OCI-LY1 (cell line): Measurements from ENCODE around the gene LDLRAD4.
A peak's percentile ranks its signal among the peaks of the same experiment; 100 is the strongest.

Source experiments
- H2AFZ ChIP-seq: fragments of 200-600 bp; sonication (generic), shearing (Covaris generic); 2 replicates; pipeline ENCODE4 v1.6.0; 2014; ENCODE audit warnings: antibody characterized with exemption, mild to moderate bottlenecking, low read length
- H3F3A ChIP-seq: fragments of 200-600 bp; sonication (generic), shearing (Covaris generic); 2 replicates; pipeline ENCODE4 v1.6.0; 2014; ENCODE audit warnings: mild to moderate bottlenecking, antibody characterized with exemption, low read length, moderate library complexity; ENCODE audit not compliant: insufficient read depth
- H3K27ac ChIP-seq: fragments of 200-600 bp; sonication (generic); 2 replicates; pipeline ENCODE4 v1.5.1; 2014; ENCODE audit warnings: low read length, mixed run types, mild to moderate bottlenecking, low read depth; ENCODE audit not compliant: poor library complexity, severe bottlenecking
- H3K27me3 ChIP-seq: fragments of 200-600 bp; sonication (generic); 2 replicates; pipeline ENCODE4 v1.6.0; 2014; ENCODE audit warnings: antibody characterized with exemption, mild to moderate bottlenecking, low read length, moderate library complexity; ENCODE audit not compliant: insufficient read depth
- H3K36me3 ChIP-seq: fragments of 200-600 bp; sonication (generic); 2 replicates; pipeline ENCODE4 v1.6.1; 2014; ENCODE audit warnings: mild to moderate bottlenecking, antibody characterized with exemption, low read length, moderate library complexity, mixed read lengths; ENCODE audit not compliant: insufficient read depth
- H3K4me1 ChIP-seq: fragments of 200-600 bp; sonication (generic); 2 replicates; pipeline ENCODE4 v1.5.1; 2014; ENCODE audit warnings: mild to moderate bottlenecking, low read length, moderate library complexity; ENCODE audit not compliant: insufficient read depth, severe bottlenecking
- H3K4me2 ChIP-seq: fragments of 200-600 bp; sonication (generic), shearing (Covaris generic); 2 replicates; pipeline ENCODE4 v1.6.1; 2014; ENCODE audit warnings: low read length
- H3K4me3 ChIP-seq: fragments of 200-600 bp; sonication (generic); 2 replicates; pipeline ENCODE4 v1.5.1; 2014; ENCODE audit warnings: low read length, low read depth, mild to moderate bottlenecking, mixed read lengths; ENCODE audit not compliant: poor library complexity, severe bottlenecking
- H3K79me2 ChIP-seq: fragments of 200-600 bp; shearing (Covaris generic); 2 replicates; pipeline ENCODE4 v1.6.1; 2016; ENCODE audit warnings: mixed run types, low read length, mixed read lengths; ENCODE audit not compliant: insufficient read depth
- H3K9ac ChIP-seq: fragments of 200-600 bp; sonication (generic), shearing (Covaris generic); 2 replicates; pipeline ENCODE4 v1.6.1; 2014; ENCODE audit warnings: mild to moderate bottlenecking, low read length, mixed read lengths
- H3K9me2 ChIP-seq: fragments of 200-600 bp; sonication (generic), shearing (Covaris generic); 2 replicates; pipeline ENCODE4 v1.6.1; 2014; ENCODE audit warnings: low read depth, mild to moderate bottlenecking, low read length, mixed read lengths
- H3K9me3 ChIP-seq: fragments of 200-600 bp; shearing (Covaris generic); 2 replicates; pipeline ENCODE4 v1.6.1; 2014; ENCODE audit warnings: low read length, mixed read lengths
- H4K20me1 ChIP-seq: fragments of 200-600 bp; sonication (generic), shearing (Covaris generic); 2 replicates; pipeline ENCODE4 v1.6.0; 2016; ENCODE audit warnings: mild to moderate bottlenecking, low read length; ENCODE audit not compliant: insufficient read depth
- EZH2 ChIP-seq: fragments of 200-600 bp; sonication (generic), shearing (Covaris generic); IDR thresholded peaks from 2 replicates; pipeline ENCODE4 v1.8.0; 2017; ENCODE audit warnings: borderline replicate concordance, mixed run types, mild to moderate bottlenecking, antibody characterized with exemption, low read length, moderate library complexity, mixed read lengths
- TF ChIP-seq, protein P1 (sequence below): fragments of 200-600 bp; sonication (generic), shearing (Covaris generic); IDR thresholded peaks from 2 replicates; pipeline ENCODE4 v1.5.1; 2017; ENCODE audit warnings: mild to moderate bottlenecking, antibody characterized with exemption, low read length, moderate library complexity, mixed read lengths

LDLRAD4 gene

DNA sequence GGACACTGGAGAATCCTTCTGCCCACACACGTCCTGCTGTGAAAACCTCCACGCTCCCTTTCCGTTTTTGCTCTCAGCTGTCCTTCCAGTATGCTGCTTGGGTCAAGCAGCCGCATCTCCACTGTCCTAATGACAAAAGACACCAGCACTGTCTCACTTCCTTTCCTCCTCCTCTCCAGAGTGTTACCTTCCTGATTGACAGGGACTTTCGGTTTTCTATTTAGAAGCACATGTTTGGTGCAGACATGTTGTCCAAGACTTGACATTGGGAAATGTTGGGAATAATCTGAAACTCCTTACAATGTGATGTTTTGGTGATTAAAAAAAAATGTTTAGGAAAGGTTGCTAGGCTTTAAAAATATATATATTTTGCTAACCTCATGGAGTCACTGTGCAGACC, 281.2 kb downstream of the LDLRAD4 start:
- Histone ChIP-seq H3K27me3 (no peaks in the 10 kb centered on the region), H3K4me3 (no peak overlapping the region), H3K4me1 (peaks cover 42% of the 10 kb centered on the region), H3K9ac (no peak overlapping the region), H3K36me3 (peaks cover 6% of the 10 kb centered on the region; the same call in 1 of the 2 replicates), H4K20me1 (no peaks in the 10 kb centered on the region), H3K79me2 (no peaks in the 10 kb centered on the region), H3K9me2 (no peaks in the 10 kb centered on the region), H3K9me3 (no peaks in the 10 kb centered on the region), H3K27ac (peak overlapping the region; percentile 77), H3K4me2 (no peak overlapping the region), H3F3A (no peaks in the 10 kb centered on the region), H2AFZ (no peak overlapping the region)
- no peak for TF ChIP-seq EZH2
- TF ChIP-seq, protein P1, sequence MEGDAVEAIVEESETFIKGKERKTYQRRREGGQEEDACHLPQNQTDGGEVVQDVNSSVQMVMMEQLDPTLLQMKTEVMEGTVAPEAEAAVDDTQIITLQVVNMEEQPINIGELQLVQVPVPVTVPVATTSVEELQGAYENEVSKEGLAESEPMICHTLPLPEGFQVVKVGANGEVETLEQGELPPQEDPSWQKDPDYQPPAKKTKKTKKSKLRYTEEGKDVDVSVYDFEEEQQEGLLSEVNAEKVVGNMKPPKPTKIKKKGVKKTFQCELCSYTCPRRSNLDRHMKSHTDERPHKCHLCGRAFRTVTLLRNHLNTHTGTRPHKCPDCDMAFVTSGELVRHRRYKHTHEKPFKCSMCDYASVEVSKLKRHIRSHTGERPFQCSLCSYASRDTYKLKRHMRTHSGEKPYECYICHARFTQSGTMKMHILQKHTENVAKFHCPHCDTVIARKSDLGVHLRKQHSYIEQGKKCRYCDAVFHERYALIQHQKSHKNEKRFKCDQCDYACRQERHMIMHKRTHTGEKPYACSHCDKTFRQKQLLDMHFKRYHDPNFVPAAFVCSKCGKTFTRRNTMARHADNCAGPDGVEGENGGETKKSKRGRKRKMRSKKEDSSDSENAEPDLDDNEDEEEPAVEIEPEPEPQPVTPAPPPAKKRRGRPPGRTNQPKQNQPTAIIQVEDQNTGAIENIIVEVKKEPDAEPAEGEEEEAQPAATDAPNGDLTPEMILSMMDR = no peak

DNA sequence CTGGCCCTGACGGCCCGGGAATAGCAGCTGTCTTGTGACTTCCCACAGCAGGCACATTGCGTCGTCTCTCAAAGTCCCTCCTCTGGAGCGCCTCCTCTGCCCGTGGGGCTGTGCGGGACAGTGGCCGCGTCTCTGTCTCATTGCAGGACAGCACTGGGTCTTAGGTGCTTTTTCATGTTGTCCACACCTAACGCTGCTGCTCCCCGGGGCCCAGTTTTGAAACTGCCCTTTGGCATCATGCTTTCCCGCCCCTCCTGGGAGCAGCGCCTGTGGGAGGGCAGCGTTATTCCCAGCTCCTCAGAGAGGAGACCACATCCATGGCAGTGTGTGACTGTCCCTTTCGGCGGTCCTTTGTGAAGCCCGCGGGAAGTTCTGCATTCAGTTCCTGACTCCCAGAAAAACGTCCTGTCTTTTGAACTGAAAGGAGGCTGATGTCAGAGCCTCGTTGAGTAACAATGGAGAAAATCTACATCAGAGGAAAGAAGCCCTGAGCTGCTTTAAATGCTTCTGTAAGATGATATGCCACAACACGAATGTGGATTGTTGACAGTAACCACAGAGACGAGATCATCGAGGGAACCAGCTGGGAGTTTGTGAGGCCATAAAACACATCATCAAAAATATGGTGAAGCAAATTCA, 281.8 kb downstream of the LDLRAD4 start:
- no peaks in the 10 kb centered on the region for H4K20me1 ChIP-seq
- H2AFZ ChIP-seq = no peak overlapping the region
- H3K4me3 ChIP-seq = no peak overlapping the region
- TF ChIP-seq EZH2 = no peak
- TF ChIP-seq, protein P1 = no peak
- H3K27ac ChIP-seq = peak overlapping the region; percentile 77
- H3F3A ChIP-seq = no peaks in the 10 kb centered on the region
- no peaks in the 10 kb centered on the region for H3K79me2 ChIP-seq
- H3K4me1 ChIP-seq = peaks cover 42% of the 10 kb centered on the region
- no peak overlapping the region; the same call in 1 of the 2 replicates for H3K4me2 ChIP-seq
- H3K36me3 ChIP-seq = peaks cover 6% of the 10 kb centered on the region; the same call in 1 of the 2 replicates
- peak overlapping the region; percentile 11; the same call in 1 of the 2 replicates for H3K9ac ChIP-seq
- H3K9me3 ChIP-seq = no peaks in the 10 kb centered on the region
- H3K9me2 ChIP-seq = no peaks in the 10 kb centered on the region
- no peaks in the 10 kb centered on the region for H3K27me3 ChIP-seq

GRCh38 chr18:13500869-13501542, 282.4 kb downstream of the LDLRAD4 start:
- peak overlapping the region; percentile 77 for H3K27ac ChIP-seq
- no peaks in the 10 kb centered on the region for H3K9me2 ChIP-seq
- peaks cover 6% of the 10 kb centered on the region; the same call in 1 of the 2 replicates for H3K36me3 ChIP-seq
- H3K9me3 ChIP-seq = no peaks in the 10 kb centered on the region
- peaks cover 46% of the 10 kb centered on the region for H3K4me1 ChIP-seq
- H3K79me2 ChIP-seq = no peaks in the 10 kb centered on the region
- no peaks in the 10 kb centered on the region for H4K20me1 ChIP-seq
- H2AFZ ChIP-seq = no peak overlapping the region
- no peaks in the 10 kb centered on the region for H3K27me3 ChIP-seq
- TF ChIP-seq, protein P1 = no peak
- TF ChIP-seq EZH2 = no peak
- no peaks in the 10 kb centered on the region for H3F3A ChIP-seq
- peak overlapping the region; percentile 56 for H3K4me2 ChIP-seq
- peak overlapping the region; percentile 49 for H3K9ac ChIP-seq
- H3K4me3 ChIP-seq = peak overlapping the region; percentile 40
